ENCODE results near the gene MND1. TPM values are rescaled to one million over a fixed set of nuclear protein-coding genes. Genes with fewer than 3 reads are reported as not detected.

Gene MND1
- total RNA-seq, 1 donor from 2014 or later: 1.00 TPM

DNA sequence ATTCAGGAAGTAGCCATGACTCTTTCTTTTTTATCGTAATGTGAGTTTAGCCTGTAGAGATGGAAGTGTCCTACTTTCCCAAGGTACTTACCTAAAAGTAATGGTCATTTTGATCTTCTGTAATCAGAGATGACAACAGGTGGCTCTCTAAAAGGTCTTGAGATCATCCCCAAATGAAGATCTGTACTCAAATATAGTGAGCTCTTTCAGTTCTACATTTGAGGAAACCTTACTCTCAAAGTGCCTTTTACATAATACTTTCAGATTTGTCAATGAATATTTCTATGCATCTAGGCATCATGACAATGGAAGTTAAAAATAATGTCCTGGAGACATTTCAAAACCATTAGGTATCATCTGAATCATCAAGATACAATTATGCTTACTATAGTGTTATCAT, 17.2 kb upstream of the MND1 start:
- peak; percentile 62 for FAIRE-seq
- TF ChIP-seq, protein P1, sequence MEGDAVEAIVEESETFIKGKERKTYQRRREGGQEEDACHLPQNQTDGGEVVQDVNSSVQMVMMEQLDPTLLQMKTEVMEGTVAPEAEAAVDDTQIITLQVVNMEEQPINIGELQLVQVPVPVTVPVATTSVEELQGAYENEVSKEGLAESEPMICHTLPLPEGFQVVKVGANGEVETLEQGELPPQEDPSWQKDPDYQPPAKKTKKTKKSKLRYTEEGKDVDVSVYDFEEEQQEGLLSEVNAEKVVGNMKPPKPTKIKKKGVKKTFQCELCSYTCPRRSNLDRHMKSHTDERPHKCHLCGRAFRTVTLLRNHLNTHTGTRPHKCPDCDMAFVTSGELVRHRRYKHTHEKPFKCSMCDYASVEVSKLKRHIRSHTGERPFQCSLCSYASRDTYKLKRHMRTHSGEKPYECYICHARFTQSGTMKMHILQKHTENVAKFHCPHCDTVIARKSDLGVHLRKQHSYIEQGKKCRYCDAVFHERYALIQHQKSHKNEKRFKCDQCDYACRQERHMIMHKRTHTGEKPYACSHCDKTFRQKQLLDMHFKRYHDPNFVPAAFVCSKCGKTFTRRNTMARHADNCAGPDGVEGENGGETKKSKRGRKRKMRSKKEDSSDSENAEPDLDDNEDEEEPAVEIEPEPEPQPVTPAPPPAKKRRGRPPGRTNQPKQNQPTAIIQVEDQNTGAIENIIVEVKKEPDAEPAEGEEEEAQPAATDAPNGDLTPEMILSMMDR (IDR thresholded peaks at IDR 0.05; ENCODE audit: insufficient read depth, low read depth, low read length): no peak
- no peak for TF ChIP-seq EZH2 (IDR thresholded peaks at IDR 0.05; ENCODE audit: insufficient read depth, low read length)
- H3K36me3 ChIP-seq (ENCODE audit: insufficient read depth, low read length): peaks cover 5% of the 10 kb centered on the region

DNA sequence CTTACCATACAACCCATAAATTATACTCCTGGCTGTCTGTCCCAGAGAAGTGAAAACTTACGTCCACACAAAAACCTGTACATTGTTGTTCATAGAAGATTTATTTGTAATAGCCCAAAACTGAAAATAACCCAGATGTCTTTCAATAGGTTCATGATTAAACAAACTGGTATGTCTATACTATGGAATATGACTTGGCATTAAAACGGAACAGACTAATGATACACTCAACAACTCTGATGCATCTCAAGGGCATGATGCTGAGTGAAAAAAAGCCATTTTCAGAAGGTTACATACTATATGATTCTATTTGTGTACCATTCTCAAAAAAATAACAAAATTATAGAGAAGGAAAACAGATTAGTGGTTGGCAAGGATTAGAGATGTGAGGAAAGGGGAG, 11.6 kb upstream of the MND1 start:
- H3K36me3 Mint-ChIP-seq (ENCODE audit: low read depth, unreplicated experiment): peaks cover 5% of the 10 kb centered on the region
- no peak for TF ChIP-seq EZH2 (IDR thresholded peaks at IDR 0.05; ENCODE audit: insufficient read depth, low read length)
- TF ChIP-seq, protein P1 (IDR thresholded peaks at IDR 0.05; ENCODE audit: insufficient read depth, low read depth, low read length): no peak
- H3K27me3 ChIP-seq (ENCODE audit: insufficient read depth, low read length): no peaks in the 10 kb centered on the region
- H3K9ac ChIP-seq (ENCODE audit: low read length): no peak overlapping the region
- no peaks in the 10 kb centered on the region for H3K9me3 ChIP-seq (ENCODE audit: insufficient read depth, low read depth, low read length)
- no peak overlapping the region for H3K4me3 ChIP-seq (ENCODE audit: insufficient read depth, low read depth, low read length)
- H3K27me3 Mint-ChIP-seq (ENCODE audit: low read depth, unreplicated experiment): no peaks in the 10 kb centered on the region
- no peak overlapping the region for H3K27ac Mint-ChIP-seq (ENCODE audit: unreplicated experiment)
- no peak overlapping the region for H3K4me2 ChIP-seq (ENCODE audit: low read length)
- H4K20me1 ChIP-seq (ENCODE audit: insufficient read depth, low read length): no peaks in the 10 kb centered on the region
- no peak overlapping the region for H3K27ac ChIP-seq (ENCODE audit: low read depth, low read length)
- DNase-seq (ENCODE audit: low read depth): no peak
- no peak for FAIRE-seq
- H3K36me3 ChIP-seq (ENCODE audit: insufficient read depth, low read length): no peaks in the 10 kb centered on the region
- no peaks in the 10 kb centered on the region for H3K4me1 Mint-ChIP-seq (ENCODE audit: low read depth, unreplicated experiment)
- no peak overlapping the region for H3K4me3 Mint-ChIP-seq (ENCODE audit: unreplicated experiment)
- H2AFZ ChIP-seq (ENCODE audit: low read depth, low read length): no peak overlapping the region
- H3K9me3 Mint-ChIP-seq (ENCODE audit: unreplicated experiment): no peaks in the 10 kb centered on the region
- H3K4me1 ChIP-seq (ENCODE audit: insufficient read depth, low read length): no peaks in the 10 kb centered on the region
- no peaks in the 10 kb centered on the region for H3K79me2 ChIP-seq (ENCODE audit: insufficient read depth, low read length)

More for the DNA sequence above, 17.2 kb upstream of the MND1 start:
- H3K27ac ChIP-seq (ENCODE audit: low read depth, low read length): no peak overlapping the region
- no peak for DNase-seq (ENCODE audit: low read depth)
- no peaks in the 10 kb centered on the region for H3K4me1 ChIP-seq (ENCODE audit: insufficient read depth, low read length)
- H3K4me3 ChIP-seq (ENCODE audit: insufficient read depth, low read depth, low read length): no peak overlapping the region
- H2AFZ ChIP-seq (ENCODE audit: low read depth, low read length): no peak overlapping the region
- H3K36me3 Mint-ChIP-seq (ENCODE audit: low read depth, unreplicated experiment): peaks cover 5% of the 10 kb centered on the region
- H3K27ac Mint-ChIP-seq (ENCODE audit: unreplicated experiment): no peak overlapping the region
- H3K27me3 Mint-ChIP-seq (ENCODE audit: low read depth, unreplicated experiment): no peaks in the 10 kb centered on the region
- H3K4me1 Mint-ChIP-seq (ENCODE audit: low read depth, unreplicated experiment): no peaks in the 10 kb centered on the region
- no peaks in the 10 kb centered on the region for H4K20me1 ChIP-seq (ENCODE audit: insufficient read depth, low read length)
- H3K9me3 Mint-ChIP-seq (ENCODE audit: unreplicated experiment): no peaks in the 10 kb centered on the region
- H3K9ac ChIP-seq (ENCODE audit: low read length): no peak overlapping the region
- no peaks in the 10 kb centered on the region for H3K79me2 ChIP-seq (ENCODE audit: insufficient read depth, low read length)
- no peaks in the 10 kb centered on the region for H3K9me3 ChIP-seq (ENCODE audit: insufficient read depth, low read depth, low read length)
- H3K4me2 ChIP-seq (ENCODE audit: low read length): no peak overlapping the region
- H3K27me3 ChIP-seq (ENCODE audit: insufficient read depth, low read length): no peaks in the 10 kb centered on the region
- no peak overlapping the region for H3K4me3 Mint-ChIP-seq (ENCODE audit: unreplicated experiment)

DNA sequence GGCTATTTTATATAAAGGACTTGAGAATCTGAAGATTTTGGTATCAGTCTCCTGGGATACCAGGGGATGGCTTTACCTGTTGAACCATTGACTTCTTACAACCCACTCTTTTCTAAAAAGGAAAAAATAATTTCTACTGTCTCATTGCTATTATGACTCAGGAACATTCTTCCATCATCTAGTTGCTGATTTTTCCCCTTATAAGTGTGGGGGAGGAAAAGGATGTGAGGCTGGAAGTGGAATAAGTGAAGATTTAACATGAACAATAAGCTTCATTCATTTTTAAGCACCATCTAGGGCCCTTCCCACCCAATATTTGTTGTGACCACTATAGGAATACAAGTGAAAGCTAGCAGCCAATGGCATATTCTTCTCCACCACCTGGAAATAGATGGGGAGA, 10.6 kb upstream of the MND1 start:
- H4K20me1 ChIP-seq (ENCODE audit: insufficient read depth, low read length): no peaks in the 10 kb centered on the region
- H3K79me2 ChIP-seq (ENCODE audit: insufficient read depth, low read length): no peaks in the 10 kb centered on the region
- H3K27ac ChIP-seq (ENCODE audit: low read depth, low read length): no peak overlapping the region
- H3K9ac ChIP-seq (ENCODE audit: low read length): no peak overlapping the region
- H3K9me3 ChIP-seq (ENCODE audit: insufficient read depth, low read depth, low read length): no peaks in the 10 kb centered on the region
- no peaks in the 10 kb centered on the region for H3K27me3 Mint-ChIP-seq (ENCODE audit: low read depth, unreplicated experiment)
- no peaks in the 10 kb centered on the region for H3K4me1 ChIP-seq (ENCODE audit: insufficient read depth, low read length)
- H3K4me3 Mint-ChIP-seq (ENCODE audit: unreplicated experiment): no peak overlapping the region
- H3K27ac Mint-ChIP-seq (ENCODE audit: unreplicated experiment): no peak overlapping the region
- no peaks in the 10 kb centered on the region for H3K4me1 Mint-ChIP-seq (ENCODE audit: low read depth, unreplicated experiment)
- FAIRE-seq: no peak
- H3K9me3 Mint-ChIP-seq (ENCODE audit: unreplicated experiment): no peaks in the 10 kb centered on the region
- no peaks in the 10 kb centered on the region for H3K36me3 ChIP-seq (ENCODE audit: insufficient read depth, low read length)
- TF ChIP-seq, protein P1 (IDR thresholded peaks at IDR 0.05; ENCODE audit: insufficient read depth, low read depth, low read length): no peak
- TF ChIP-seq EZH2 (IDR thresholded peaks at IDR 0.05; ENCODE audit: insufficient read depth, low read length): no peak
- peaks cover 5% of the 10 kb centered on the region for H3K36me3 Mint-ChIP-seq (ENCODE audit: low read depth, unreplicated experiment)
- H2AFZ ChIP-seq (ENCODE audit: low read depth, low read length): no peak overlapping the region
- H3K4me3 ChIP-seq (ENCODE audit: insufficient read depth, low read depth, low read length): no peak overlapping the region
- no peaks in the 10 kb centered on the region for H3K27me3 ChIP-seq (ENCODE audit: insufficient read depth, low read length)
- DNase-seq (ENCODE audit: low read depth): no peak
- H3K4me2 ChIP-seq (ENCODE audit: low read length): no peak overlapping the region

All from astrocyte (in vitro differentiated cells and primary cell).